Fibroblast of mammary gland (primary cell): ENCODE results near the gene CISD1.
A peak's percentile ranks its signal among the peaks of the same experiment; 100 is the strongest.

ENCODE experiments used
- DNase-seq: peaks from one replicate; pipeline ENCODE4 v3.0.0-alpha.2; 2010; ENCODE audit warnings: low read depth
- H3K4me3 ChIP-seq: 2 replicates; pipeline ENCODE4 v1.5.1; 2011; ENCODE audit warnings: low read depth, mild to moderate bottlenecking, low read length, moderate library complexity; ENCODE audit not compliant: control insufficient read depth
- TF ChIP-seq, protein P1 (sequence below): conservative IDR thresholded peaks from 2 replicates; pipeline ENCODE4 v1.5.1; 2011; ENCODE audit warnings: low read depth, low read length, inconsistent platforms; ENCODE audit not compliant: control insufficient read depth, insufficient read depth

Gene CISD1

DNA sequence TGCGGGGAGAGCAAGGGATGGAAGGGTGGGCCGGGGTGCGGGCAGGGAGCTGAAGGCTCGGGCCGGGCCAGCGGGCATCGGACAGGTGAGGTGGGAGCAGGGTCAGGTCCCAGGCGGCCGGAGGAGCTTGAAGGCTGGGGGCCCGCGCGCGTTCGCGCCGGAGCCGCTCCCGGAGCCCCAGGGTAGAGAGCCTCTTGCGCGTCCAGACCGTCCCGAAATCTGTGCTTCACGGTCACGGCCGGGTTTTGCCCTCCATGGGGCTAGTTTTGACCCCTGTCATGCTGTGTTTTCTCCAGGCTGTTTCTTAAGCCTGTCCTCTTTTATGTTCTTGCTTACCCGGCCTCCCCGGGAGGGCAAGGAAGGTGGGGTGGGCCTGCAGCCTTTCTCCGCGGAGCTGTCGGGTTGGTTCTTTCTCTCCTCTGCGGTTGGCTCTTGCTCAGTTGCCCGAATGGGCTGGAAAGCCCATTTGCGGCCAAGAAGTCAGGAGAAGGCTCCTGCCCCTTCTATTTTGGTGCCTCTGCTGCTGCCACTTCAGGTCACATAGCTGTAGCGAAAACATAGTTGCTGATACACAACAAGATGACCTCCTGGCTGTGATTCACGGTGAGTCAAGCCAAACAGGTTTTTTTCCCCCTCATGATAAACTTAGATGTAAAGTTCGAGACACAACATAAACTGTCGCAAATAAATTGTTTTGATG is 66.5 kb downstream of the CISD1 start:
- DNase-seq = peak; percentile 65
- TF ChIP-seq, protein P1, sequence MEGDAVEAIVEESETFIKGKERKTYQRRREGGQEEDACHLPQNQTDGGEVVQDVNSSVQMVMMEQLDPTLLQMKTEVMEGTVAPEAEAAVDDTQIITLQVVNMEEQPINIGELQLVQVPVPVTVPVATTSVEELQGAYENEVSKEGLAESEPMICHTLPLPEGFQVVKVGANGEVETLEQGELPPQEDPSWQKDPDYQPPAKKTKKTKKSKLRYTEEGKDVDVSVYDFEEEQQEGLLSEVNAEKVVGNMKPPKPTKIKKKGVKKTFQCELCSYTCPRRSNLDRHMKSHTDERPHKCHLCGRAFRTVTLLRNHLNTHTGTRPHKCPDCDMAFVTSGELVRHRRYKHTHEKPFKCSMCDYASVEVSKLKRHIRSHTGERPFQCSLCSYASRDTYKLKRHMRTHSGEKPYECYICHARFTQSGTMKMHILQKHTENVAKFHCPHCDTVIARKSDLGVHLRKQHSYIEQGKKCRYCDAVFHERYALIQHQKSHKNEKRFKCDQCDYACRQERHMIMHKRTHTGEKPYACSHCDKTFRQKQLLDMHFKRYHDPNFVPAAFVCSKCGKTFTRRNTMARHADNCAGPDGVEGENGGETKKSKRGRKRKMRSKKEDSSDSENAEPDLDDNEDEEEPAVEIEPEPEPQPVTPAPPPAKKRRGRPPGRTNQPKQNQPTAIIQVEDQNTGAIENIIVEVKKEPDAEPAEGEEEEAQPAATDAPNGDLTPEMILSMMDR = no peak
- peak overlapping the region; percentile 80 for H3K4me3 ChIP-seq

DNA sequence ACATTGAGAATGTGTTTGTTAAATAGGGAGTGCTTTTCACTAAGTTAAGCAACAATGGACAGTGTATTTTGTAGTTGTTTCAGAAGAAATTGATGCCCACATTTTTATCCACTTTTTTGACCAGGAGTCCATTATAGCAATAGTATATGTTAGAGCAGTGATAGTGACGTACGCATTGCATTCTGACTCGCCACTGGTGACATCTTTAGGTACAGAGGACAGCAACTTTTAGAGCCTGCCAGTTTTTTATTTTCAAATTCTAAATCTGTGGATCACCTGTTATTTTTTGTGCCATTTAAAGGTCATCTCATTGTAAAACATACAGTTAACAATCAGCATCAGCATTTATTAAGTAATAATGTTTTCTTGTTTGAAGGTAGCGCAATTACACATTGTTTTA is 67.3 kb downstream of the CISD1 start:
- DNase-seq = no peak
- H3K4me3 ChIP-seq = peak overlapping the region; percentile 80
- TF ChIP-seq, protein P1 = no peak
